Retinal pigment epithelial cell (primary cell): Measurements from ENCODE around the gene PYY.

Source experiments
- DNase-seq: peaks from one replicate; pipeline ENCODE4 v3.0.0-alpha.2; 2010; ENCODE audit warnings: low read depth
- H3K4me3 ChIP-seq: 2 replicates; pipeline ENCODE4 v1.5.1; 2011; ENCODE audit warnings: mild to moderate bottlenecking, low read length, control low read depth, moderate library complexity
- TF ChIP-seq, protein P1 (sequence below): conservative IDR thresholded peaks from 2 replicates; pipeline ENCODE4 v1.5.1; 2011; ENCODE audit warnings: low read depth, low read length, control low read depth, inconsistent platforms

The PYY gene

DNA sequence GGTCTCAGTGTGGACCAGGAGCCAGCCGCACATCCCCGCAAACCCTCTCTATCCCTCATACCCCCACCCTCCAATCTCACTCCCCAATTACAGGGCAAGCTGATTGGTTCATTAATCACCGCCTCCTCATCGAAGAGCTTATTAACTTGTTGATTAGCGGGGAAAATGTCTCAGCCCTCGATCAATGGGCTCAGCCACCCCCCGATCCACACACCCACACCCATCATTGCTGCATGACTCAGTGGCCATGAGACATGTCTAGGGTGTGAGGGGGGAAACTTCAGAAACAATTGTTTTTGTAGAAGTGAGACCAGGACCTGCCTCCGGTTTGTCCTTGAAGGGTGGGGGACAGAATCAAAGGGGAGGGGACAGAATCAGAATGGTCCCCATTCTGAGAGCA lies 2.5 kb upstream of the PYY start:
- no peak for DNase-seq
- no peak overlapping the region for H3K4me3 ChIP-seq
- TF ChIP-seq, protein P1, sequence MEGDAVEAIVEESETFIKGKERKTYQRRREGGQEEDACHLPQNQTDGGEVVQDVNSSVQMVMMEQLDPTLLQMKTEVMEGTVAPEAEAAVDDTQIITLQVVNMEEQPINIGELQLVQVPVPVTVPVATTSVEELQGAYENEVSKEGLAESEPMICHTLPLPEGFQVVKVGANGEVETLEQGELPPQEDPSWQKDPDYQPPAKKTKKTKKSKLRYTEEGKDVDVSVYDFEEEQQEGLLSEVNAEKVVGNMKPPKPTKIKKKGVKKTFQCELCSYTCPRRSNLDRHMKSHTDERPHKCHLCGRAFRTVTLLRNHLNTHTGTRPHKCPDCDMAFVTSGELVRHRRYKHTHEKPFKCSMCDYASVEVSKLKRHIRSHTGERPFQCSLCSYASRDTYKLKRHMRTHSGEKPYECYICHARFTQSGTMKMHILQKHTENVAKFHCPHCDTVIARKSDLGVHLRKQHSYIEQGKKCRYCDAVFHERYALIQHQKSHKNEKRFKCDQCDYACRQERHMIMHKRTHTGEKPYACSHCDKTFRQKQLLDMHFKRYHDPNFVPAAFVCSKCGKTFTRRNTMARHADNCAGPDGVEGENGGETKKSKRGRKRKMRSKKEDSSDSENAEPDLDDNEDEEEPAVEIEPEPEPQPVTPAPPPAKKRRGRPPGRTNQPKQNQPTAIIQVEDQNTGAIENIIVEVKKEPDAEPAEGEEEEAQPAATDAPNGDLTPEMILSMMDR: no peak

DNA sequence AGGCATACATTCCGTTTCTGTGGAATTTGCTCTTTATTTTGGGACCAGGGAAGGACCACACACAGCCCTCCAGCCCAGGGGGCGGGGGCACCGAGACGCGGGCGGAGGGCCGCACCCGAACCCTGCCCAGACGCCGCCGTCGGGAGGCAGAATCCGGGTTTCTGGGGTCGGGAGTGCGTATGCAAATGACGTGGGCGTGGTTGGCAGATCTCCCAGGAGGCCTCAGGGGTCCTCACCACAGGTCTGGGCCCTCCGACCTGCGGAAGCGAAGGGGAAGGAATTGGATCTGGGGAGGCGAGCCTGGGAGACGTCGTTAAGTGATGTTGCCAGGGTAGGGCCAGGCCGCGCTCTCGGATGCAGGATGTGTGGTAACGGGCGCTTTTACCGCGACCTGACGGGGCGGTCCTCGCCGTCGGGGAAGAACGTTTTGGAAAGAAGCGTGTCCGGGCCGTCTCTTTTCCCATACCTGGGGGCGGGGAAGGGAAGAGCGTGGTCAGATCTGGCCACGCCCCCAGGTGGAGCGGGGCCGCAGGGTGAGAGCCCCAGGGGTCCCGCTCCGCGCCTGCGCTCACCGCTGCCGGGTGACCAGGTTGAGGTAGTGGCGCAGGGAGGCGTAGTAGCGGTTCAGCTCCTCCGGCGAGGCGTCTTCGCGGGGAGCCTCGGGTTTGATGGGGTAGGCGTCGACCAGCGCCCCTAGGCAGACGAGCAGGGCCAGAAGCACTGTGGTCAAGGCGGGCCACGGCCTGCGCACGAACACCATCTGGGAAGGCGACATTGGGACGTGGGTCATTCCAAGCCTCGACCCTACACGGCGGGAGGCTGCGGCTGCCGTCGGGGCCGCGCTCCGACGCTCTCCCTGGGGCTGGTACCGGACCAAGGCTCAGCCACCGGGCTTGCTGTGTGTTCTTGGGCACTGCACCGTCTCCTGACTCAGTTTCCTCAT lies 745 bp downstream of the PYY start:
- DNase-seq: no peak
- H3K4me3 ChIP-seq: no peak overlapping the region
- TF ChIP-seq, protein P1: no peak

DNA sequence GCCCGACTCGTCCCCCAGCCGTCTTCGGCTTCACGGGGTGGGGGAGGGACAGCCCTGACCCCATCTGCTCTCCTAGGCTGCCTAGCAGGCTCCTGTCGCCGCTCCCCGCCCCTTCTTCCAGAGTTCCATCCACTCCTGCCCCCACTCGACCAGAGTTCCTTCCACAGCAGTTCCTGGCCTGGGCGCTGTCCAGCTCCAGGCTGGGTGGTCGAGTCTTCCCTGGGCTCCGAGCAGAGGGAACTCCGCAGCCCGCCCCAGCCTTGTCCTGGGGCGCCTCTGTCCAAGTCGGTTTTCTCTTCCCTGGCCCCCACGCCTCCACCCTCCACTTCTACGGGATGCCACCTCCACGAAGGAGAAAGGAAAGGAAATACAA lies 1.4 kb downstream of the PYY start:
- TF ChIP-seq, protein P1: no peak
- no peak overlapping the region for H3K4me3 ChIP-seq
- no peak for DNase-seq

DNA sequence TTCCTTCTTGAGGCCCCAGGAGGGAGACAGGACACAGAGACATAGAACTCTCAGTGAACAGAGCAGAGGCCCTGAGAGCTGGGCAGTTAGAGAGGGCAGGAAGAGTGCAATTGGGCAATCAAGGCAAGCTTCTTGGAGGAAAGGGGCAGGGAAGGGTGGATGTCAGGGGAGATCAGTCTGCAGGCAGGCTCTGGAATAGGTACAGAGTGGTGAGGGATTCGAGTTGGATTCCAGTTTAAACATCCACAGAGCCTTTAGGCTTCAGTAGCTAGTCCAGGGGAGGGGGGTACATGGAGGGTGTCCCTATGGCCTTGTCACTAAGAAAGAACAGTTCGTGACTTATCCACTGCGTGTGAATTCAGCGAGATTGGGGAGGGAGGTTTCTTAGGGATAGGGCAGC lies 2.0 kb downstream of the PYY start:
- TF ChIP-seq, protein P1: no peak
- no peak overlapping the region for H3K4me3 ChIP-seq
- no peak for DNase-seq

DNA sequence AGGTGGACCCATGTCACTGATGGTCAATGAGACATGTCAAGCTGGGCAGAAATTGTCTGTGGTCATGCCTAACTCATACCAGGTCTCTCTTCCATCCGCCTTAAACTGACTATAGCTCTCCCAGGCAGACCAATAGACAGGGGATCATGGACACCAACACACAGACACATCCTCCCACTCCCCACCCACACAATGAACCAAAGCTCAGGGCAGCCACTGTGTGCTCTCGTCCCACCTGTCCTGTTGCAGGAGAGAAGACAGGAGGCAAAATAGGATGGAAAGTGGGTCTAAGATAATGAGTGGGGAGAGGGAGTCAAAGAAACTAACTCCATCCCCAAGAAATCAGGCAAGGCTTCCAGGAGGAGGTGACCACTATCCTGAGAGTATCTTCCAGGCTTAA lies 3.2 kb downstream of the PYY start:
- TF ChIP-seq, protein P1: no peak
- no peak for DNase-seq

DNA sequence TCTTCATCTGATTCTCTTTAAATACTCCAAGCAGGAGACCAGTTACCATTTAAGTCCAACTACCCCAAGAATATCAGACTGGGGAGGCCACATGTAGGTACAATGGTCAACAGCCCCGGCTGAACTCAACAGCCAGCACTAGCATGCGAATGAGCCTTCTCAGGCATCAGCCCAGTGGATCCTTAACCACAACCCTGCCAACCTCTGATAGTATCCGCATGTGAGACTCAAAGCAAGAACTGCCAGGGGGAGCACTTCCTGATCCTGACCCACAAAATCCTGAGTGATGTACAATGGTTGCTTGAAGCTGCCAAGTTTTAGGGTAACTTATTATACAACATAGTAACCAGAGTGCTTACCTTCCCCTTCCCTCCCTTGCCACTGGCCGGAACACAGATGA lies 4.0 kb downstream of the PYY start:
- no peak for DNase-seq
- TF ChIP-seq, protein P1: peak; percentile 25
- no peak overlapping the region for H3K4me3 ChIP-seq

More for the DNA sequence above, 3.2 kb downstream of the PYY start:
- H3K4me3 ChIP-seq: no peak overlapping the region

DNA sequence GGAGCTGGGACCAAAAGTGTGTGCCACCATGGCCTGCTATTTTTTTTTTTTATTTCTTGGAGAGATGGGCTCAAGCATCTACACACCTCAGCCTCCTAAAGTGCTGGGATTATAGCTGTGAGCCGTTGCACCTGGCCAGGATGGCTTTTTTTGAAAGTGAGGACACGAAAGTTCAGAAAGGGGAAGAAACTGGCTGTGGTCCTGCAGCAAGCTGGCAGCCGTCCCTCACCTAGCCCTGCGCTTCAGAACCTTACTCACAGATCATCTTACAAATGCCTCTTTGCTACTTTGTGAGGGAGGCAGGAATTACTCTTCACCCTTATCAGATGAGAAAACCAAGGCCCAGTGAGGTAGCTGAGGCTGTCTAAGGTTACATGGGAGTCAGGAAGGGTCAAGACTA lies 7.0 kb downstream of the PYY start:
- TF ChIP-seq, protein P1: no peak
- no peak overlapping the region for H3K4me3 ChIP-seq
- DNase-seq: no peak
